ENCODE measurements around the gene UNC5C. TPM values are rescaled to one million over a fixed set of nuclear protein-coding genes. Genes with fewer than 3 reads are reported as not detected.

UNC5C gene
- total RNA-seq, 2 donors from 2014 or later: 0.52 to 2.0 TPM

DNA sequence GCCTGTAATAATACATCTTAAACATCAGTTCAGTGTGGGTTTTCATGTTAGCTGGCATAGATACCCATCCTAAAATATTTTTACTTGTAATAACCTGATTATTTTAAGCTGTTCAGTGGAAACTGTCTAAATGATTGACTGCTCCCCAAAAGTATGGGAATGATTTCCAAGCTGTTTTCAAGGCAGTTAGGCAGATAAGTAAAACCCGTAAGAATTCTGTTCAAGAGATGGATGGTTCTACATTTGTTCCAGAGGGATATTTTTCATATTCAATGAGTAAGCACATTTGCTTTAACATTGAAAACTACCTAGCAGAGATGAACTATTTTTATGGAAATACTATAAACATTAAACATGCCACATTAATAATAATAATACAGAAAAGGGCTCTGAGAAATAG, 161.1 kb downstream of the UNC5C start:
- no peak for TF ChIP-seq POLR2A (IDR thresholded peaks at IDR 0.05)
- TF ChIP-seq, protein P1, sequence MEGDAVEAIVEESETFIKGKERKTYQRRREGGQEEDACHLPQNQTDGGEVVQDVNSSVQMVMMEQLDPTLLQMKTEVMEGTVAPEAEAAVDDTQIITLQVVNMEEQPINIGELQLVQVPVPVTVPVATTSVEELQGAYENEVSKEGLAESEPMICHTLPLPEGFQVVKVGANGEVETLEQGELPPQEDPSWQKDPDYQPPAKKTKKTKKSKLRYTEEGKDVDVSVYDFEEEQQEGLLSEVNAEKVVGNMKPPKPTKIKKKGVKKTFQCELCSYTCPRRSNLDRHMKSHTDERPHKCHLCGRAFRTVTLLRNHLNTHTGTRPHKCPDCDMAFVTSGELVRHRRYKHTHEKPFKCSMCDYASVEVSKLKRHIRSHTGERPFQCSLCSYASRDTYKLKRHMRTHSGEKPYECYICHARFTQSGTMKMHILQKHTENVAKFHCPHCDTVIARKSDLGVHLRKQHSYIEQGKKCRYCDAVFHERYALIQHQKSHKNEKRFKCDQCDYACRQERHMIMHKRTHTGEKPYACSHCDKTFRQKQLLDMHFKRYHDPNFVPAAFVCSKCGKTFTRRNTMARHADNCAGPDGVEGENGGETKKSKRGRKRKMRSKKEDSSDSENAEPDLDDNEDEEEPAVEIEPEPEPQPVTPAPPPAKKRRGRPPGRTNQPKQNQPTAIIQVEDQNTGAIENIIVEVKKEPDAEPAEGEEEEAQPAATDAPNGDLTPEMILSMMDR (IDR thresholded peaks at IDR 0.05): no peak
- WGBS, 2 donors: 54 to 65% methylated on average over 1 of the region's 1 CpG
- Histone ChIP-seq H3K27ac (no peak overlapping the region), H3K27me3 (no peaks in the 10 kb centered on the region), H3K4me1 (no peaks in the 10 kb centered on the region), H3K36me3 (replicated peaks in 1 of 2; ENCODE audit: insufficient read depth in 1 of 2, low read depth in 2 of 2) (no peaks in the 10 kb centered on the region), H3K9me3 (no peaks in the 10 kb centered on the region), H3K4me3 (no peak overlapping the region)
- ATAC-seq (no peak), DNase-seq (no peak)
- intact Hi-C loops (cut with DNase I): no loop called here

DNA sequence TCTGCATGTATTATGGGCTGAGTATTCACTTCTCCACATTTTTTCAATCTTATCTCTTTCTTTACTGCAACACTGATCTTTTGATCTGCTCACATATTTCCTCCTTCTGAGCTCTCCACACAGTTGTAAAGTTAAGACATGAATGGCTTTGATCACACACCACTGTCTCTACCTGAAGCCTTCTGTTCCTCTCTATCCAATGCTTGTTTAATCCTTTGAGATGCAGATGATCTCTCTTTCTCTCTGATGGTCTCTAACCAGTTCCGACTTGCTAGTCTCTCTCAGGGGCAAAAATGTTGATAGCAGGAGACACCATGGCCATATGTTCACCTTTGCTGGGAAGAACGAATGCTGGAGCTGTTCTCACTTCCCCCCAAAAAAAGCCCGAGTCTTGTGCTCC, 162.4 kb downstream of the UNC5C start:
- Histone ChIP-seq H3K36me3 (replicated peaks in 1 of 2; ENCODE audit: insufficient read depth in 1 of 2, low read depth in 2 of 2) (no peaks in the 10 kb centered on the region), H3K27ac (no peak overlapping the region), H3K4me1 (no peaks in the 10 kb centered on the region), H3K9me3 (no peaks in the 10 kb centered on the region), H3K4me3 (no peak overlapping the region), H3K27me3 (no peaks in the 10 kb centered on the region)
- TF ChIP-seq POLR2A (IDR thresholded peaks at IDR 0.05): no peak
- TF ChIP-seq, protein P1 (IDR thresholded peaks at IDR 0.05): no peak
- 51 to 70% methylated on average over 3 of the region's 3 CpGs for WGBS, 2 donors
- ATAC-seq (no peak), DNase-seq (no peak)
- intact Hi-C loops (cut with DNase I): no loop called here

DNA sequence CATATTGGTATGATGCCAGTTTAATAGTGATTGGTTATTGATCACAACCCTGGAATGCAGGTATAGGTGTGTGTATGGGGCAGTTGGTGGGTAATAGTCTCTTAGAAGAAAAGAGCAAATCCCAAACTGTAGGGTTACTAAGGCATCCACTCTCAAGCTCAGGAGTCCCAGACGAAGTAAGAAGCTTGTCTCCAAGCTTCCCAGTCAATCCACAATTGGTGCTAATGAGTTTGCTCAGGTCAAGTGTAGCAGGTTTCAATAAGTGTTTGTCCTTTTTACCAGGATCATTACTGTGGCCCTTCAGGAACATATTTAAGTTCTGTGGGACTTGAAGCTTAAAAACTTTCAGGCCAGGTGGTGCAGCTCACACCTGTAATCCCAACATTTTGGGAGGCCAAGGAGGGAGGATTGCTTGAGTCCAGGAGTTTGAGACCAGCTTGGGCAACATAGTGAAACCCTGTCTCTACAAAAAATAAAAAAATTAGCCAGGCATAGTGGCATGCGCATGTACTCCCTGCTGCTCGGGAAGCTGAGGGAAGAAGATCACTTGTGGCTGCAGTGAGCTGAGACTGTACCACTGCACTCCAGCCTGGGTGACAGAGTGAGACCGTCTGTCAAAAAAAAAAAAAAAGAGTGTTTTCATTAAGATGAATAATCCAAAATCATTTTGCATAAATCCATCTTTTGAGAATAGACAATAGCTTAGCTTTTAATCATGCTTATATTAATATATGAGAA, 166.8 kb downstream of the UNC5C start:
- 63 to 67% methylated on average over 4 of the region's 4 CpGs for WGBS, 2 donors
- H3K27ac ChIP-seq: no peak overlapping the region
- intact Hi-C loops (cut with DNase I): no loop called here
- H3K9me3 ChIP-seq: no peaks in the 10 kb centered on the region
- no peak for TF ChIP-seq POLR2A (IDR thresholded peaks at IDR 0.05)
- TF ChIP-seq, protein P1 (IDR thresholded peaks at IDR 0.05): no peak
- H3K27me3 ChIP-seq: no peaks in the 10 kb centered on the region
- no peak for DNase-seq
- H3K36me3 ChIP-seq (replicated peaks in 1 of 2; ENCODE audit: insufficient read depth in 1 of 2, low read depth in 2 of 2): no peaks in the 10 kb centered on the region
- H3K4me1 ChIP-seq: no peaks in the 10 kb centered on the region
- H3K4me3 ChIP-seq: no peak overlapping the region
- ATAC-seq: no peak

DNA sequence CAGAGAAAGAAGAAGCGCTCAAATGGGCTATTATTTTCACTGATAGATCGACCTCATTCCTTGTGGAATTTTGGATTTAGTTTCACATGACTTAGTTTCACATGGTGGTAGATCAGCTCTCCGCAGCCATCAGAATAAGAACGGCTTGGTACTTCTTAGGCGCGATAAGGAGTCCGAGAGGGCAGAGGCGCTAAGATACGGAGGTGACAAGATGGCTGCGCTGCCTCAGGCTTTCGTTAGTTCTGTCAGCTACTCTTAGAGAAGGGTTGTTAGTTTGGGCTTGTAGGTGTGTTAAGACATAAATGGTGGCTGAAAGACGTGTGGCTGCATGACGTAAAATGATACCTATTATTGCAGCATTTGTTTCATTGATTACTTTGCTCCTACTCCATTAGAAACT, 169.1 kb downstream of the UNC5C start:
- intact Hi-C loops (cut with DNase I): no loop called here
- no peak for TF ChIP-seq POLR2A (IDR thresholded peaks at IDR 0.05)
- TF ChIP-seq, protein P1 (IDR thresholded peaks at IDR 0.05): no peak
- H3K9me3 ChIP-seq: no peaks in the 10 kb centered on the region
- ATAC-seq (no peak), DNase-seq (no peak)
- H3K27ac ChIP-seq: no peak overlapping the region
- no peak overlapping the region for H3K4me3 ChIP-seq
- no peaks in the 10 kb centered on the region for H3K27me3 ChIP-seq
- no peaks in the 10 kb centered on the region for H3K4me1 ChIP-seq
- WGBS, 2 donors: 83 to 95% methylated on average over 13 of the region's 13 CpGs
- H3K36me3 ChIP-seq (replicated peaks in 1 of 2; ENCODE audit: insufficient read depth in 1 of 2, low read depth in 2 of 2): no peaks in the 10 kb centered on the region

DNA sequence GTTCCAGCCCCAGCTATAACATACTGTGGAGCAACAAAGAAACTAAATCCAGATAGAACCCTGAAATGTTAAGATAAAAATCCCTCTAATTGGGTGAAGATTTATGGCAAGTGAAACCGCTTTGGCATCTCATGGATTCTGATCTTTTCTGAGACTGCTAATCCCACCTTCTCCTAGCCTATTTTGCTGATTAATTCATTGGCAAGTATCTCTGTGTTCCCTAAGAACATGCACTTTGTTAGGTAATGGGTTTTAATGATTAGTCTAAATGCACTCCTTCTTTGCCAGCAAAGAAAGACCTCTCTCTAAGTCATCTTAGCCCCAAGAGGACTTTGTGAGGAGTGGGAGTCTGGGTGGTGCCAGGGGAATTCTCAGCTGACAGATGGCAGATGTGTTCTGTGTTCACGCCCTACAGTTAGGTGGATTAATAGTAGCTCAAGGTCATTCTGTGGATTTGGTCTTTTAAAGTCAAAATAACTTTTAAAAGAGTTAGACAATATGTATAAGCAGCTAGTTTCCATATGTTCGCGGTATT, 171.3 kb downstream of the UNC5C start:
- Histone ChIP-seq H3K27ac (no peak overlapping the region), H3K9me3 (no peaks in the 10 kb centered on the region), H3K36me3 (replicated peaks in 1 of 2; ENCODE audit: insufficient read depth in 1 of 2, low read depth in 2 of 2) (no peaks in the 10 kb centered on the region), H3K4me1 (no peaks in the 10 kb centered on the region), H3K4me3 (no peak overlapping the region), H3K27me3 (no peaks in the 10 kb centered on the region)
- TF ChIP-seq POLR2A (IDR thresholded peaks at IDR 0.05): no peak
- TF ChIP-seq, protein P1 (IDR thresholded peaks at IDR 0.05): no peak
- ATAC-seq: no peak
- intact Hi-C loops (cut with DNase I): no loop called here
- 68 to 79% methylated on average over 4 of the region's 4 CpGs for WGBS, 2 donors
- DNase-seq: no peak
